Endothelial cell of umbilical vein (primary cell): ENCODE data around the gene MIER1. TPM values are rescaled to one million over a fixed set of nuclear protein-coding genes. Genes with fewer than 3 reads are reported as not detected.

Experiments
- BruUV-seq: library from RNA; stranded (reverse); fragments of 400-500 nt; replicated peaks from 2 replicates; lab custom pipeline; 2021; lab: Mats Ljungman, UMichigan
- CTCF ChIA-PET: fragments of 300-600, 350-600 bp; sonication (Branson Sonifier 250); formaldehyde crosslinking; loops from one replicate; lab custom pipeline; 2021; ENCODE audit warnings: antibody characterized with exemption, inconsistent platforms; lab: Charles Lee
- POLR2A ChIA-PET: fragments of 300-600, 350-600 bp; sonication (Branson Sonifier 250); formaldehyde crosslinking; loops from one replicate; lab custom pipeline; 2021; ENCODE audit warnings: antibody characterized with exemption, inconsistent platforms; lab: Charles Lee
- DNase-seq: peaks from one replicate; pipeline ENCODE4 v3.0.0-alpha.2; 2011; ENCODE audit warnings: low read depth, low spot score
- FAIRE-seq: peaks from 2 replicates; lab custom pipeline; 2011; peaks lifted over from hg19 to GRCh38; lab: Jason Lieb, UNC
- H2AFZ ChIP-seq: 2 replicates; pipeline ENCODE4 v1.6.0; 2012; ENCODE audit warnings: low read depth, low read length, control low read depth, inconsistent platforms
- H3K27ac ChIP-seq: 2 replicates; pipeline ENCODE4 v1.5.1; 2011; ENCODE audit warnings: low read depth, mild to moderate bottlenecking, control low read depth, low read length, moderate library complexity; ENCODE audit not compliant: insufficient read depth
- H3K27me3 ChIP-seq, 2 experiments: 2 replicates each; pipeline versions ENCODE4 v1.6.0 to v1.6.1; 2011; ENCODE audit warnings: low read length in 2 of 2, mixed read lengths in 1 of 2; ENCODE audit not compliant: control insufficient read depth in 2 of 2, insufficient read depth in 2 of 2
- H3K36me3 ChIP-seq, 2 experiments: 2 replicates in 1 of 2; 3 replicates in 1 of 2; pipeline ENCODE4 v1.5.1; 2011; ENCODE audit warnings: low read length in 2 of 2, mild to moderate bottlenecking in 1 of 2, moderate library complexity in 1 of 2; ENCODE audit not compliant: control insufficient read depth in 2 of 2, insufficient read depth in 2 of 2; ENCODE audit errors: extremely low read depth in 1 of 2
- H3K4me1 ChIP-seq: 3 replicates; pipeline ENCODE4 v1.5.1; 2011; ENCODE audit warnings: mild to moderate bottlenecking, low read length; ENCODE audit not compliant: control insufficient read depth, insufficient read depth; ENCODE audit errors: extremely low read depth
- H3K4me2 ChIP-seq: 2 replicates; pipeline ENCODE4 v1.6.1; 2011; ENCODE audit warnings: low read length, control low read depth, mixed read lengths; ENCODE audit not compliant: insufficient read depth
- H3K4me3 ChIP-seq, 3 experiments: fragments of 200-600 bp in 1 of 3; sonication (generic), shearing (Covaris generic) in 1 of 3; replicated peaks in 1 of 3; 2 replicates each; pipeline ENCODE4 v1.5.1; 2011 to 2016; ENCODE audit warnings: control low read depth in 3 of 3, low read length in 3 of 3, mild to moderate bottlenecking in 2 of 3, inconsistent platforms in 1 of 3, low read depth in 1 of 3, moderate library complexity in 1 of 3; ENCODE audit not compliant: insufficient read depth in 1 of 3
- H3K79me2 ChIP-seq: 2 replicates; pipeline ENCODE4 v1.6.0; 2012; ENCODE audit warnings: low read length, inconsistent platforms; ENCODE audit not compliant: control insufficient read depth, insufficient read depth
- H3K9ac ChIP-seq: replicated peaks from 2 replicates; pipeline ENCODE3; 2011; ENCODE audit warnings: low read length, control low read depth; ENCODE audit not compliant: insufficient read depth; ENCODE audit errors: extremely low read depth
- H3K9me1 ChIP-seq: replicated peaks from 3 replicates; pipeline ENCODE4 v1.6.0; 2011; ENCODE audit warnings: mild to moderate bottlenecking, low read length; ENCODE audit not compliant: control insufficient read depth, insufficient read depth; ENCODE audit errors: extremely low read depth
- H3K9me3 ChIP-seq: replicated peaks from 2 replicates; pipeline ENCODE4 v1.5.1; 2012; ENCODE audit warnings: low read length, inconsistent platforms; ENCODE audit not compliant: control insufficient read depth, insufficient read depth
- H4K20me1 ChIP-seq: replicated peaks from 2 replicates; pipeline ENCODE3; 2011; ENCODE audit warnings: mild to moderate bottlenecking, low read length; ENCODE audit not compliant: control insufficient read depth, insufficient read depth; ENCODE audit errors: extremely low read depth
- EZH2 ChIP-seq: IDR thresholded peaks from 2 replicates; pipeline ENCODE4 v1.6.1; 2012; ENCODE audit warnings: borderline replicate concordance, low read depth, mild to moderate bottlenecking, moderate library complexity, low read length, inconsistent platforms; ENCODE audit not compliant: severe bottlenecking
- FOS ChIP-seq: IDR thresholded peaks from 2 replicates; pipeline ENCODE4 v1.6.1; 2011; ENCODE audit warnings: mild to moderate bottlenecking, low read length, moderate library complexity, borderline replicate concordance; ENCODE audit not compliant: insufficient read depth
- GATA2 ChIP-seq: IDR thresholded peaks from 2 replicates; pipeline ENCODE4 v1.7.0; 2011; ENCODE audit warnings: low read depth, mild to moderate bottlenecking, moderate library complexity, mixed read lengths, low read length; ENCODE audit not compliant: insufficient read length, insufficient read depth
- JUN ChIP-seq: IDR thresholded peaks from 2 replicates; pipeline ENCODE4 v1.6.1; 2011; ENCODE audit warnings: borderline replicate concordance, low read depth; ENCODE audit not compliant: insufficient read length, insufficient read depth
- MYC ChIP-seq: IDR thresholded peaks from one replicate; pipeline ENCODE4 v1.6.1; 2011; ENCODE audit warnings: mild to moderate bottlenecking, low read depth, low read length
- POLR2A ChIP-seq: IDR thresholded peaks from 2 replicates; pipeline ENCODE4 v1.6.1; 2012; ENCODE audit warnings: low read depth, mild to moderate bottlenecking, control low read depth, low read length
- POLR2AphosphoS5 ChIP-seq: IDR thresholded peaks from 2 replicates; pipeline ENCODE4 v1.6.1; 2012; ENCODE audit warnings: low read depth, mild to moderate bottlenecking, control low read depth, low read length, moderate library complexity; ENCODE audit not compliant: insufficient read depth
- dilution Hi-C: fragments of 300-500 bp; cut with MboI; formaldehyde crosslinking; loops from one replicate; pipeline ENCODE4 v1.15.0; 2019; ENCODE audit warnings: low sequenced_read_pairs; ENCODE audit not compliant: extremely low pct_ligation_motif_present
- intact Hi-C: fragments of 100-400 bp; cut with micrococcal nuclease; formaldehyde crosslinking; loops from one replicate; pipeline ENCODE4 v1.10.0; 2022
- polyA plus RNA-seq, 4 experiments: library from polyadenylated mRNA; depleted of rRNA in 3 of 4; stranded (reverse) in 3 of 4; unstranded in 1 of 4; fragments of >200 nt; gene quantifications; 2 replicates each; pipeline versions ENCODE4 v1.2.1 to v1.2.3, GENCODE V29; 2011 to 2012; ENCODE audit warnings: missing spikeins in 1 of 4
- total RNA-seq: library from RNA; stranded (reverse); gene quantifications from 2 replicates; pipeline ENCODE4 v1.2.3, GENCODE V29; 2021
- TF ChIP-seq, protein P1 (sequence below): IDR thresholded peaks from 2 replicates; pipeline ENCODE4 v1.6.1; 2011; ENCODE audit not compliant: insufficient read depth, insufficient read length
- TF ChIP-seq, protein P2 (sequence below), 2 donors: IDR thresholded peaks; 1 replicate in 1 of 2; 2 replicates in 1 of 2; pipeline ENCODE4 v1.5.1; 2011; ENCODE audit warnings: low read length in 2 of 2, mild to moderate bottlenecking in 2 of 2, moderate library complexity in 2 of 2, control low read depth in 1 of 2, inconsistent platforms in 1 of 2, low read depth in 1 of 2; ENCODE audit not compliant: insufficient read depth in 1 of 2; ENCODE audit errors: extremely low read depth in 1 of 2

The MIER1 gene
- total and polyA plus RNA-seq, 2 donors (not counting 3 experiments of a cell fraction or from before 2014, with no cell fraction given): 7.3 to 36.8 TPM

GRCh38 chr1:66985835-66986234, 61.0 kb downstream of the MIER1 start:
- Histone ChIP-seq H3K9ac (no peak overlapping the region), H3K9me3 (no peaks in the 10 kb centered on the region), H4K20me1 (no peaks in the 10 kb centered on the region), H3K4me1 (no peaks in the 10 kb centered on the region), H3K79me2 (no peaks in the 10 kb centered on the region), H2AFZ (no peak overlapping the region), H3K27ac (no peak overlapping the region), H3K4me3 (no peak overlapping the region), H3K27me3 (no peaks in the 10 kb centered on the region), H3K4me2 (no peak overlapping the region), H3K9me1 (no peaks in the 10 kb centered on the region), H3K36me3 (peaks cover 3 to 30% of the 10 kb centered on the region in 2 experiments)
- ChIA-PET CTCF (interaction anchor here (0.7 to 3.0 kb wide), 4 partner anchors 10 to 480 kb away, joined by 4 to 15 read pairs (median 12); no protein-coding TSS in a partner anchor), POLR2A (no interaction called here)
- no peak for FAIRE-seq
- TF ChIP-seq POLR2AphosphoS5 (no peak), JUN (no peak), POLR2A (no peak), EZH2 (no peak), FOS (no peak)
- TF ChIP-seq, protein P1, sequence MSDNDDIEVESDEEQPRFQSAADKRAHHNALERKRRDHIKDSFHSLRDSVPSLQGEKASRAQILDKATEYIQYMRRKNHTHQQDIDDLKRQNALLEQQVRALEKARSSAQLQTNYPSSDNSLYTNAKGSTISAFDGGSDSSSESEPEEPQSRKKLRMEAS: no peak
- intact Hi-C loops (no loop called here), dilution Hi-C loops (no loop called here)
- BruUV-seq: no TSS peak
- DNase-seq: no peak

DNA sequence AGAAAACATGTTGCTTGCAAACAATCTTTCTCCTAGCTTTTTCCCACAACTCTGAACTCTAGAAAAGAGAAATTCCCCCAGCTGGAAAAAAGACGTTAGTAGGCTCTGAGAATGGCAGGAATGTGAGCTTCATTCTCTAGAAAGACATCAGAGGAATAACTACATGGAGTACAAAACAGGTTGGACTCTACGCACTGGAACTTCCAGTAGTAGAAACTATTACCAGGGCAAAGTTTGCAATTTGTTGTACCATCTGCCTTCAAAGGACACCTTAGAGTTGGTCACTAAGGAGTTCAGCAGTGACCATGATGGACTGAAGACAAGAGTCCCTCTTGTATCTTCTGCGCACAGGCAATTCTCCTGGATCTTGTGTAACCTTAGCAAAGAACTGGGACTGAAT, 68.3 kb downstream of the MIER1 start:
- dilution Hi-C loops: no loop called here
- no peak overlapping the region for H2AFZ ChIP-seq
- H3K27me3 ChIP-seq: no peaks in the 10 kb centered on the region
- no peak overlapping the region for H3K4me3 ChIP-seq
- intact Hi-C loops: no loop called here
- POLR2A ChIA-PET: no interaction called here
- no peaks in the 10 kb centered on the region for H3K4me1 ChIP-seq
- no peaks in the 10 kb centered on the region for H3K9me3 ChIP-seq
- H3K9ac ChIP-seq: no peak overlapping the region
- H3K4me2 ChIP-seq: no peak overlapping the region
- H3K27ac ChIP-seq: no peak overlapping the region
- DNase-seq (no peak), FAIRE-seq (peak; percentile 28)
- no peaks in the 10 kb centered on the region for H3K79me2 ChIP-seq
- BruUV-seq: no TSS peak
- no peaks in the 10 kb centered on the region for H3K9me1 ChIP-seq
- TF ChIP-seq EZH2 (no peak), POLR2A (no peak), FOS (no peak), GATA2 (no peak), POLR2AphosphoS5 (no peak), MYC (no peak), JUN (no peak)
- TF ChIP-seq, protein P1: no peak
- TF ChIP-seq, protein P2, sequence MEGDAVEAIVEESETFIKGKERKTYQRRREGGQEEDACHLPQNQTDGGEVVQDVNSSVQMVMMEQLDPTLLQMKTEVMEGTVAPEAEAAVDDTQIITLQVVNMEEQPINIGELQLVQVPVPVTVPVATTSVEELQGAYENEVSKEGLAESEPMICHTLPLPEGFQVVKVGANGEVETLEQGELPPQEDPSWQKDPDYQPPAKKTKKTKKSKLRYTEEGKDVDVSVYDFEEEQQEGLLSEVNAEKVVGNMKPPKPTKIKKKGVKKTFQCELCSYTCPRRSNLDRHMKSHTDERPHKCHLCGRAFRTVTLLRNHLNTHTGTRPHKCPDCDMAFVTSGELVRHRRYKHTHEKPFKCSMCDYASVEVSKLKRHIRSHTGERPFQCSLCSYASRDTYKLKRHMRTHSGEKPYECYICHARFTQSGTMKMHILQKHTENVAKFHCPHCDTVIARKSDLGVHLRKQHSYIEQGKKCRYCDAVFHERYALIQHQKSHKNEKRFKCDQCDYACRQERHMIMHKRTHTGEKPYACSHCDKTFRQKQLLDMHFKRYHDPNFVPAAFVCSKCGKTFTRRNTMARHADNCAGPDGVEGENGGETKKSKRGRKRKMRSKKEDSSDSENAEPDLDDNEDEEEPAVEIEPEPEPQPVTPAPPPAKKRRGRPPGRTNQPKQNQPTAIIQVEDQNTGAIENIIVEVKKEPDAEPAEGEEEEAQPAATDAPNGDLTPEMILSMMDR (IDR thresholded peaks at IDR 0.05; ENCODE audit: extremely low read depth in 1 of 2, insufficient read depth in 1 of 2, low read depth in 1 of 2, low read length in 2 of 2): no peak
- CTCF ChIA-PET: interaction anchor here (0.9 to 2.7 kb wide), 3 partner anchors 156 to 222 kb away, joined by 3 to 30 read pairs (median 5); no protein-coding TSS in a partner anchor
- H3K36me3 ChIP-seq: peaks cover 0 to 2% of the 10 kb centered on the region in 2 experiments
- no peaks in the 10 kb centered on the region for H4K20me1 ChIP-seq
